Measurements from ENCODE around the gene CFAP210. TPM values are rescaled to one million over a fixed set of nuclear protein-coding genes. Genes with fewer than 3 reads are reported as not detected.

CFAP210 gene
- total and polyA plus RNA-seq, 3 donors from 2014 or later, result 12.6 to 21.8 (median 17.2) TPM

- TF ChIP-seq CTCF (IDR thresholded peaks at IDR 0.05) (no peak), POLR2A (IDR thresholded peaks at IDR 0.05) (no peak)
- Histone ChIP-seq H3K36me3 (ENCODE audit: low read depth, missing control alignments) (no peaks in the 10 kb centered on the region), H3K9me3 (no peaks in the 10 kb centered on the region), H3K4me1 (no peaks in the 10 kb centered on the region), H3K27me3 (no peaks in the 10 kb centered on the region), H3K4me3 (no peak overlapping the region), H3K27ac (no peak overlapping the region)
- intact Hi-C loops (cut with DNase I; ENCODE audit: low total_unique reads), result no loop called here
- 57 to 82% methylated on average over 1 of the region's 1 CpG for WGBS, 2 donors
- DNase-seq, result no peak
Measured at GRCh38 chr2:169649278-169649677, 44.9 kb downstream of the CFAP210 start.

- Histone ChIP-seq H3K36me3 (ENCODE audit: low read depth, missing control alignments) (no peaks in the 10 kb centered on the region), H3K27ac (no peak overlapping the region), H3K9me3 (no peaks in the 10 kb centered on the region), H3K4me1 (no peaks in the 10 kb centered on the region), H3K27me3 (no peaks in the 10 kb centered on the region), H3K4me3 (no peak overlapping the region)
- 74 to 76% methylated on average over 2 of the region's 2 CpGs for WGBS, 2 donors
- TF ChIP-seq POLR2A (IDR thresholded peaks at IDR 0.05) (no peak), CTCF (IDR thresholded peaks at IDR 0.05) (no peak)
- intact Hi-C loops (cut with DNase I; ENCODE audit: low total_unique reads), result no loop called here
- DNase-seq, result no peak
Measured at GRCh38 chr2:169647496-169647895, 46.7 kb downstream of the CFAP210 start.

- DNase-seq, result no peak
- intact Hi-C loops (cut with DNase I; ENCODE audit: low total_unique reads), result no loop called here
- H3K9me3 ChIP-seq, result no peaks in the 10 kb centered on the region
- no peak overlapping the region for H3K27ac ChIP-seq
- H3K4me1 ChIP-seq, result no peaks in the 10 kb centered on the region
- no peaks in the 10 kb centered on the region for H3K27me3 ChIP-seq
- H3K4me3 ChIP-seq, result no peak overlapping the region
- TF ChIP-seq POLR2A (IDR thresholded peaks at IDR 0.05), result no peak
- no peak for TF ChIP-seq CTCF (IDR thresholded peaks at IDR 0.05)
- 42 to 43% methylated on average over 3 of the region's 3 CpGs for WGBS, 2 donors
- no peaks in the 10 kb centered on the region for H3K36me3 ChIP-seq (ENCODE audit: low read depth, missing control alignments)
Measured at GRCh38 chr2:169644173-169644572, 50.0 kb downstream of the CFAP210 start.

- DNase-seq, result no peak
- Histone ChIP-seq H3K27me3 (no peaks in the 10 kb centered on the region), H3K36me3 (ENCODE audit: low read depth, missing control alignments) (no peaks in the 10 kb centered on the region), H3K9me3 (no peaks in the 10 kb centered on the region), H3K27ac (no peak overlapping the region), H3K4me3 (no peak overlapping the region), H3K4me1 (no peaks in the 10 kb centered on the region)
- TF ChIP-seq CTCF (IDR thresholded peaks at IDR 0.05) (no peak), POLR2A (IDR thresholded peaks at IDR 0.05) (no peak)
- WGBS, 2 donors, result 59 to 69% methylated on average over 2 of the region's 2 CpGs
- intact Hi-C loops (cut with DNase I; ENCODE audit: low total_unique reads), result no loop called here
Measured at GRCh38 chr2:169641464-169641863, 52.7 kb downstream of the CFAP210 start.

GRCh38 chr2:169640104-169640503 is 54.1 kb downstream of the CFAP210 start:
- Histone ChIP-seq H3K9me3 (no peaks in the 10 kb centered on the region), H3K27ac (no peak overlapping the region), H3K4me3 (no peak overlapping the region), H3K36me3 (ENCODE audit: low read depth, missing control alignments) (no peaks in the 10 kb centered on the region), H3K27me3 (no peaks in the 10 kb centered on the region), H3K4me1 (no peaks in the 10 kb centered on the region)
- 74 to 77% methylated on average over 2 of the region's 2 CpGs for WGBS, 2 donors
- TF ChIP-seq POLR2A (IDR thresholded peaks at IDR 0.05) (no peak), CTCF (IDR thresholded peaks at IDR 0.05) (no peak)
- intact Hi-C loops (cut with DNase I; ENCODE audit: low total_unique reads), result no loop called here
- no peak for DNase-seq
